ENCODE measurements around the gene CIDEA.

The CIDEA gene

GRCh38 chr18:12324991-12325725, 71.0 kb downstream of the CIDEA start:
- DNase-seq = no peak

GRCh38 chr18:12325726-12326245, 71.6 kb downstream of the CIDEA start:
- no peak for DNase-seq

- DNase-seq = no peak
Observed at GRCh38 chr18:12326711-12327460, 72.7 kb downstream of the CIDEA start.
